ENCODE data around the gene PIK3R5.

The PIK3R5 gene

DNA sequence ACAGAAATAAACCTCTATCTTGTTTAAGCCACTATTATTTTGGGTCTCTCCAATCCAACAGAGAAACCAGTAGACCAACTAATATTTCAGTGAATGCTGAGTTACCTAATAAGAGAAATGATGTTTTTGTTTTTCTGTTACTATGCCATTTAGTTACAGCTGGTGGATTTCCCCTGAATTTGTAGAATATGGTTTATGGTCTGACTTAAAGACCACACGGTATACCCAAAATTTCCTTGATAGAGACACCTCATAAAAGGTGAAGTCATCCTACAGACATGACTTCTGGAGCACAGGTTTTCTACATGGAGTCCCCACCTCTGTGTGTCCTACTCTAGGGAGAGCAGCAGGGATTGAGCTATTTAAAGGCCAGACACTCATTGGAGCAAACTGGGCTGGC, 13.3 kb downstream of the PIK3R5 start:
- DNase-seq = no peak

DNA sequence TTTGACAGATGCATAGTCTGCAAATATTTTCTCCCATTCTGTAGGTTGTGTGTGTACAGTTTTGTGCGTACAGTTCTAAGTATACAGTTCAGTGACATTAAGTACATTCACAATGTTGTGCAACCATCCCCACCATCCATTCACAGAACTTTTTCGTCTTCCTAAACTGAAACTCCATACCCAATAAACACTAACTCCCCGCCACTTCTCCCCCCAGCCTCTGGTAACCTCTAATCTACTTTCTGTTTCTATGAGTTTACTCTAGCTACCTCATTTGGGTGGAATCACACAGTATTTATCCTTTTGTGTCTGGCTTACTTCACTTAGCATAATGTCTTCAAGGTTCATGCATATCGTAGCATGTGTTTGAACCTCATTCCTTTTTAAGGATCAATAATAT, 14.3 kb downstream of the PIK3R5 start:
- no peak for DNase-seq

DNA sequence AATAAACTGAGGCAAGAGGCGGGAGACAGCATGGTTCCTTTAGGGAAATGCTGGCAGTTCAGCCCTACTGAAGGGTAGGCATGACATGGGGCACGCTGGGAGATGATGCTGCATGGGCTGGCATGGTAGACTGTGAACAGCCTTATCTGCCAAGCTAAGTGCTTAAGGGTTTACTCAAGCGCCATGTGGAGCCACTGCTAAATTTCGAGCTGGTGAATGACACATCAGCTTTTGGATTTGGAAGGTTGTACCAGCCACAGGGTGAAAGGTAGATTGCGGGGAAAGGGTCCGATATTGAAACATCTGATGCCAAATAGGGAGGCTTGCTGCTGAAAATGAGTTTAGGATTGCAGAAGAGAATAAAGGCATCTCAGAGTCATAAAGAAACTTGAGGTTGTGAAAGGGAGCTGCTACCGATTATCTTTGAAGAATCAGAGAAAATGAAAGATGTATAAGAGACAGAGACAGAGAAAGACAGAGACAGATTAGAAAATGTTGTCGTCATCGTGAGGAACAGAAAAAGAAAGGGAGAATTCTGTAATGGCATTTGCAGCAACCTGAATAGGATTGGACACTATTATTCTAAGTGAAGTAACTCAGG, 16.3 kb downstream of the PIK3R5 start:
- no peak for DNase-seq

DNA sequence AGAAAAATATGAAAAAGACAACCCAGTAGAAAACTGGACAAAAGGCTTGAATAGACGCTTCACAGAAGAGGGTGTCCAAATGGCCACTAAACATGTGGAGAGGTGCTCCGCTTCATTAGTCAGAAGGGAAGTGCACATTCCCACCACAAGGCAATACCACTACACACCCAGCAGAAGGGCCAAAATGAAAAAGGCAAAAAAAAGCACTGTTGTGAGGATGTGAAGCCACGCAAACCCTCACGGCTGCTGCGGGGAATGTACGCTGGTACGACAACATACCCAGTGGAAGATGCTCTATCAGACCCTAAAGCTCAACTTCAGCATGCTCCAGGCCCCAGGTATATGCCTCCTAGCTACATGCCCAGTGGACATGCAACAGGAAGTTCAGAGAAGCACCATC, 17.0 kb downstream of the PIK3R5 start:
- no peak for DNase-seq

DNA sequence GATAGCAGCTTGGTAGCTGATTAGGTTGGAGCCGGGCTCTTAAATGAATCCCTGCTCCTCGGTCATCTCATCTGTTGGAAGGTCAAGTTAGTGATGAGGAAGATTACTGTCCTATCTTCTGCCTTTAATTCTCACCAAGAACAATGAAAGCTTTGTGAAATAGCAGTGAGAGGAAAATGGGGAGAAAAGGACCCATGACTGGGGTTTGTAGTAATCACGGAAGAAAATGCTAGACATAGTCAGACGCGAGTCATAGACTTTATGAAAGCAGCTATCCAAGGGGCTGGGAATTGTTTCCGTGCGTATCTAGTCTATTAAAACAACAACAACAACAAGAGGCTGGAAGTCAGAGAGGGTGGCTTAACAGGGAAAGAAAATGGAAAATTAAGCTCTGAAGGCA, 18.3 kb downstream of the PIK3R5 start:
- no peak for DNase-seq

DNA sequence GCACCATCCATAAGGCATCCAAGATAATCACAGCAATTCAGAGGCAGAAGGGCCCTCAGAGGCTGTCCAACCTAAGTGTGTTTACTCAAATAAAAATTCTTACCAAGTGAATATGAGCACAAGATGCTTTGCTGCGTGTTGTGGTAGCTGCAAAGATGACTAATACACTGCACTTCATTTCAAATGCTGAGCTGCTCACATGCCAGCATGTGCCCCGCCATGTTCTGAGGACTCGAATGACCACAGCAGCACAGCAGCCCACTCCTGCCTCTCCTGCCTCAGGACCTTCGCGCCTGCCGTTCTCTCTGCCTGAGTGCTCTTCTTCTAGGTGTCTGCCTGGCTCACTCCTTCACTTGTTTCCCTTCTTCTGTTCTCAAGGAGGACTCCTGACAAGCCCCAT, 19.0 kb downstream of the PIK3R5 start:
- DNase-seq = no peak

DNA sequence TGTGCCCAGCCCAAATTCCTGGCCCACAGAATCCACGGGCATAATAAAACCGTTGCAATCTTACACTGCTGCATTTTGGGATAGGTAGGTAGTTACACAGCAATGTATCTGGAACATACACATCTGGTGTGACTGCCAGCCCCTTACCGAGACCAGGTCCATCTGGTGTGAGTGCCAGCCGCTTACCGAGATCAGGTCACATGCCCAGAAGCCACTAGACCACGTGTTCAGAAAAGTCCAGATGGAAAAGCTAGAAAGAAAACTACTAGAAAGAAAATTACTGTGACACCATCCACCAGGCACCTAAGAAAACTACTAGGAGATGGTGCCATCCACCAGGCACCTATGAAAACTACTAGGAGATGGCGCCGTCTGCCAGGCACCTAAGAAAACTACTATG, 19.4 kb downstream of the PIK3R5 start:
- no peak for DNase-seq

DNA sequence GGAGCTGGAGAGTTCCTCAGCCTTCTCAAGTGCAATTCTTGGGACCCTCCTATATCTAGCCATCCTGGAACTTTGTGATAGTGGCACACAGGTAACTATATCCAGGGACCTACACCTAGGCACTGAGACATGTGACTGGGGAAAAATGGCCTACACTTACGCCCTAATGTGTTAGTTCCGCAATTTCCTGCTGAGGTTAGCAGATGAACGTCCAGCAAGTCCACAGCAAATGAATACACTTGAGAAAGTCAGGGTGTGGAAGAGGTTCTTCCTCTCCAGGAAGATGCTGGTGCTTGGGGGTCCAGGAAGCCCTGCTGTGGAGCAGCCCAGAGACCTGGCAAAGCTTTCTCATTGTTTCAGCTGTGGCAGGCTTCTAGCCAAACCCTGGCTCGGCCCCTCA, 20.8 kb downstream of the PIK3R5 start:
- DNase-seq = no peak

DNA sequence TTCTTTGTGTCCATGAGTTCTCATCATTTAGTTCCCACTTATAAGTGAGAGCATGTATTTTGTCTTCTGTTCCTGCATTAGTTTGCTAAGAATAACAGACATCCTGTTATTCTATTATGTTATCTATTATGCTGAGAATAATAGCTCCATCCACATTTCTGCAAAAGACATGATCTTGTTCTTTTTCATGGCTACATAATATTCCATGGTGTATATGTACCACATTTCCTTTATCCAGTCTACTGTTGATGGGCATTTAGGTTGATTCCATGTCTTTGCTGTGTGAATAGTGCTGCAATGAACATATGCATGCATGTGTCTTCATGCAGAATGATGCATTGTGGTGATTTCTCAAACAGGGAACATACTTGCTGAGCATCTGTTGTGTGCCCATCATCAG, 21.4 kb downstream of the PIK3R5 start:
- no peak for DNase-seq

DNA sequence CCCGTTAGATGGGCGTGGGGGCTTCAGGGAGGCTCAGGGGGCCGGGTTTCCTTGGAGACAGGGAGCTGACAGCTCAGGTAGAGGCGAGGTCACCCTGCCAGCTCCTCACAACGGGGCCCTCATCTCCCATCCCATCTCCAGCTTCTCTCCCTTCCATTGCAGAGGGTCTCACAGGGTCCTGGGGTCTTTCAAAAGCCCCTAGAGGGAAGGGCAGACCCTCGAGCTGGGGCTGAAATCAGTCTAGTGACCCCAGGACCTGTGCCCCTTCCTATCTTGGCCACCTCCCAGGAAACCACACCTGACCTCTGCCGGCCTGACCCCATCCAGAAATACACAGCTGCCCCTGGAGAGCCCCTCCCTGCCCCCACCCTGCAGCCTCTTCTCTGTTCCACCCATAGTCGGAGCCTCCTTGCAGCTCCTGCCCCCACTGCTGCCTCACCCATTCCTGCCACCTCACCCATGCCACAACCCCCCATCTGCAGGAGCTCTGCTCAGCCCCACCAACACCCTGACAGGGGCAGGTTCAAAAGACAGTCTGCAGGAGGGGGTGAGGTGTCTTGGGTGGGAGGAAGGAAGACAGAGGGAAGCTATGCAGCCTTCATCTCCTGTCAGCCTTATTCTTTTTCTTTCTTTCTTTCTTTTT, 23.4 kb downstream of the PIK3R5 start:
- no peak for DNase-seq

DNA sequence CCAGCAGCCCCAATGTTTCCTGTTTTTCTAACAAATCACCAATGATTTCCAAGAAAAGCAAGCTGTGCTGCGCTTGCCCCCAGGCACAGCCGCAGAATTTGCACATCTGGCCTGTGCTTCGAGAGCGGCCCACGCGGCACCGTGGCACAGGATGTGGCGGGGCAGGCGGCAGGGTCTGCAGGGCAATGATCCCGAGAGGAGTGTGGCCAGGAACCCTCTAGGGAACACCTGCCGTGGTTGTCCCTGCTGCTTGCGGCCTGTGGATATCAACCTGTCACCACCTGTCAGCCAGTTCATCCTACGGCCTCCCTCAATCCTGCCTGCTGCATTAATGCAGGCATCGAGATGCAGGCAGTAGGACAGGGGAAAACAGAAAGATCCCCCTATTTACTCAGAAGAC, 24.0 kb downstream of the PIK3R5 start:
- no peak for DNase-seq

DNA sequence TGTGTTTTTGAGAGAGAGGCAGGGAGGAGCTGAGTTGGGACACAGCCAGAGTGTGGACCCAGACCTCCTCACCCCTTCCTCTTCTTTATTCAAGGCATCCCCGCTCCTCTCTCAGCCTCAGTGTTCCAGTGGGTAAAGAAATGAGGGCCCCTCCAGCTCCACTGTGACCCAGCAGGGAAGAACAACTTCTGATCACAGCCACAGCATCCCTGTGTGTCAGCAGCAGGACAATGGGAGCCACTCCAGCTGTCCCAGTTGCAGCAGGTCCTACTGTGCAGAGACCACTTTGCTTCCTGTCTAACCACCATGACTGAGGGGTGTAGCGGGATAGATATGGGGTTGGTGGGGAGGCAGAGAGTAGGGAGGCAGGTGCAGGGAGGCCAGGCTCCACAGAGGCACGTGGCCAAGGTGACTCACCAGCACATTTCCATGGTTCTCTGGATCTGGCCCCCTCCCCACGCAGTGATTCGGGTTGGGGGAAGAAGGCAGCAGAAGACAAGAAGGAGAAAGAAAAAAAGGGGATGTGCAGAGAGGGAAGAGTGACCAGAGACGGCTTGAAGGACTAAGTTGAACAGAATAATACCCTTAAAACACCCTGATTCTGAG, 24.5 kb downstream of the PIK3R5 start:
- DNase-seq = no peak

DNA sequence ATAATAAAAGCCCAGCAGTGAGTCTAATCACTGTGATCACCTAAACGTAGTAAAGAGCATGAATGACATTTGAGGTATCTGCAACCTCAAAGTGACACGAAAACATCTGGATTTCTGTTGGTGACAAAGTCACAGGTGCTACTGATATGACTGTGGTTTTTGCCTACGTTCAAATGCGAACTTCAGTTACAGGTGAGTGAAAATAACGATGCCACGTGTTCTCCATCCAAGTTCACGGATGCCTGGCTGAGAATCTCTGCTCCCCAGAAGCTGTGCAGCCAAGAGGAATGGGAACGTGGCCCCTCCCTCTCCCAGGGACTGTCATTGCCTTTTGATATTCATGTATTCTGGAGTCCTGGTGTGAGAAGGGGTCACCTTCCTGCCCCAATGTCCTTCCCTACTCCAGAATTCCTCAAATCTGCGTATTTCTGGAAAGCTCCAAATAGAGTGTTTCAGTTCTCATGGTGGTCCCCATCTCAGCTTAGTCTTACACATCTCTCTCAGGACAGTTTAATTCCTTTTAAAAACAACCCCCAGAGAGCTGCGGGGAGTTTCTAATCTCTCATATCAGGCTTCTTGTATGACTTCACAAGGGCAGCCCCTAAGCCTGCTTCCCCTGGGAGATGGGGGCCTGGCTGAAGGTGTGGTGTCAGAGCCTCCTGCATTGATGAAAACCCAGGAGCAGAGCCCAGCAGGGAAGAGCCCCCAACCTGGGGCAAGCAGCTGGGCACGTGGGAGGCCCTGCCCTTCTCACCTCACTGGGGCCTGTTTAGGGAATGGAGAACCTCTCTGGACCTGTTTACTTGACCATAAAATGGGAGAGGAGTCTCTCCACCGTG, 25.8 kb downstream of the PIK3R5 start:
- no peak for DNase-seq

DNA sequence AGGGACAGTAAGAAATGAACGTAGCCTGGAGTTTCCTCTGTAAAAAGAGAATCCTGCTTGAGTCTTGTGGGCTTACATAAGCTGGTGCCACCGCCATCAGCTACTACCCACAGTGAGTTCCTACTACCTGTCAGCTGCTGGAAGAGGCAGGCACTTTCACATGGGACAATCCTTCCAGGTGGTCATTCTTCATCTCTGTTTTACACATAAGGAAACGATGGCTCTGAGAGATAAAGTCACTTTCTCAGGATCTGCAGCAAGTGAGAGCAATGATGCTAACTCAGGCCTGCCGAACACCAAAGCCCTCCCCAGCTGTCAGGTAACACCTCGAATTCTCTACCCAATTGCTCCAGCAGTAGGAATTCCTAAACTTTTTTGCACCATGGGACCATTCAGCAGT, 26.6 kb downstream of the PIK3R5 start:
- no peak for DNase-seq

DNA sequence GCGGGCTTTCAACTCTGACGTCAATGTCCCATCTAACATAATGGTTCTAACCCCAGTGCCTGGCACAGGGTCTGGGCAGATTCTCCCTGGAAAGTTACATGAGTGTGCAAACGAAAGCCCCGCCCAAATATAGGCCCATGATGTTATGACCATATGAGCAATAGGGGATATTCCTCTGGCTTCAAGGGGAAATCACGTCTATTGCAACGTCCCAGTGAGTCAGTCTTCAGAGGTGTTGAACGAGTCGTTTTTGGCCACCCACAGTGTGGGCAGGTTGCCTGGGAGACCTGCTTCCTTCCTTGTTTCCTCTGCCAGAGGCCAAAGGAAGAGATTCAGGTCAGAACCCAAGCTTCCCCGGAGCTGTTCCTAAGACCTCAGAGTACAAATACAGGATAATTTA, 30.3 kb downstream of the PIK3R5 start:
- no peak for DNase-seq

DNA sequence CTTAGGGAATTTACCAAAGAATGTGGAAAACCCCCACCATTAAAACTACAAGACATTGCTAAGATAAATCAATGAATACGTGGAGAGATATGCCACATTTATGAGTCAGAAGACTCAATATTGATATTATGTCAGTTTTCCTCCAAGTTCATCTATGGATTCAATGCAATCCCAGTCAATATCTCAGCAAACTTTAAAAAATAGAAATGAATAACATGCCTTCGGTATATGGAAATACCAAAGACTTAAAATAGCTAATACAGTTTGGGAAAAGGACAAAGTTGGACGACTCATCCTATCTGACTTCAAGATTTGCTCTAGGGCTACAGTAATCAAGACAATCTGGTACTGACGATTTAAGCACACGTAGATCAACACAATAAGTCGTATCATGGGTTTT, 31.2 kb downstream of the PIK3R5 start:
- no peak for DNase-seq

DNA sequence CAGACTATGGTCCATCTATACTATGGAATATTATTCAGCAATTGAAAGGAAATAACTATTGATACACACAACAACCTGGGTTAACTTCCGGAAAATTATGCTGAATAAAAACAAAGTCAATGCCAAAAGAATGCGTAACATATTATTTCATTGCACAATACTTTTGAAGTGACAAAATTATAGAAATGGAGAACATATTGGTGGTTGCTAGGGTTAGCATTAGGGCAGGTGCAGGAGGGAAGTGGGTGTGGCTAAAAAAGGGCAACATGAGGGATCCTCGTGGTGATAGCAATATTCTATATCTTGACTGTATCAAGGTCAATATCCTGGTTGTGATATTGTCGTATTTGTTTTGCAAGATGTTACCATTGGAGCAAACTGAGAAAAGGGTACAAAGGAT, 34.9 kb downstream of the PIK3R5 start:
- no peak for DNase-seq

DNA sequence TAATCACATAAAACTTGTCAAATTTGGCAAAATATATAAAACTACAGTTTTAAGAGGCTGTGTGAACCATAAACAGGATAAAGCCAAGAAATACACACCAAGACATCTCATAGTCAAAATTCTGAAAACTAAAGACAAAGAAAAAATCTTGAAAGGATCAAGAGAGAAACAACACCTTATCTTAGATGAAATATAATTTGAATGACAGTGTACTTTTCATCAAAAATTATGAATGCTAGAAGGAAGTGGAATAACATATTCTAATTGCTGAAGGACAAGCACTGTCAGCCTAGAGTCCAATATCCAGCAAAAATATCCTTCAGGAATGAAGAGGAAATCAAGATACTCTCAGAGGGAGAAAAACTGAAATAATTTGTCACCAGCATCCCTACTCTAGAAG, 37.2 kb downstream of the PIK3R5 start:
- DNase-seq = no peak

DNA sequence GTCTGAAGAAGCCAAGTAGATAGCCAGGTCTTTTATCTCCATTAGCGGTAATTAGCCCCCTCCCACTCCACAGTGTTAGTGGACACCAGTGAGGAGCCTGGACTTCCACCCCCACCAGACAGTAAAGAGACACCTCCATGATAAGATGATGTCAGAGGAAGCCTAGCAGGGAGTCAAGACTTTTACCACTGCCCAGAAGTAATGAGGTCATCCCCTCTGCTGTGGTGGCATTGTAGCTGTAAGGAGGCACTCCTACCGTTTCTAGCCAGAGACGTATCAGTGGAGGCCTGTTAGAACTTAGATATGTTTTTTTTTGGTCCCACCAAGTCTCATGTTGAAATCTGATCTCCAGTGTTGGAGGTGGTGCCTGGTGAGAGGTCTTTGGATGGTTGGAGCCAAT, 38.1 kb downstream of the PIK3R5 start:
- no peak for DNase-seq

DNA sequence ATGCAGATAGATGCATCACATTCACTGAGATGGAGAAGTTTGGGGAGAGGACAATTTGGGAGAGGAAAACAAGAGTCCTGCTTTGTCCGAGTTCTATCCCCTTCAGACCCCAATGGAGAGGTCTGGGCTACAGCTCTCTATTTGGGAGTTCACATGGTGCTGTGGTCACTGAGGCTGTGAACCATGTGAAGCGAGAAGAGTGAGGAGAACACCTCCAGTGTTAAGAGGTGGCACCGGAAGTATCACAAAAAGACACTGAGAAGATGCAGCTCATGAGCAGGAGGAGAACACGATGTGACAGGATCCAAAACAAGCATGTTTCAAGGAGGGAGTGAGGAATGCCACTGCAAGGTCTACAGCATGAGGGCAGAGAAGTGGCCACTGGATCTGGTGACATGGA, 39.7 kb downstream of the PIK3R5 start:
- DNase-seq = no peak

DNA sequence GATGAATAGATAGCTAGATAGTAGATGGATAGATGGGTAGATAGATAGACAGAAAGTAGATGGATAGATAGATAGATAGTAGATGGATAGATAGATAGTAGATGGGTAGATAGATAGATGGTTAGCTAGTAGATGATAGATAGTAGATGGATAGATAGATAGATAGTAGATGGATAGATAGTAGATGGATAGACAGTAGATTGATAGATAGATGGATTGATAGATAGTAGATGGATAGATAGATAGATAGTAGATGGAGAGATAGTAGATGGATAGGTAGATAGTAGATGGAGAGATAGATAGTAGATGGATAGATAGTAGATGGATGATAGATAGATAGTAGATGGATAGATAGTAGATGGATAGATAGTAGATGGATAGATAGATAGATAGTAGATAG, 40.4 kb downstream of the PIK3R5 start:
- no peak for DNase-seq

DNA sequence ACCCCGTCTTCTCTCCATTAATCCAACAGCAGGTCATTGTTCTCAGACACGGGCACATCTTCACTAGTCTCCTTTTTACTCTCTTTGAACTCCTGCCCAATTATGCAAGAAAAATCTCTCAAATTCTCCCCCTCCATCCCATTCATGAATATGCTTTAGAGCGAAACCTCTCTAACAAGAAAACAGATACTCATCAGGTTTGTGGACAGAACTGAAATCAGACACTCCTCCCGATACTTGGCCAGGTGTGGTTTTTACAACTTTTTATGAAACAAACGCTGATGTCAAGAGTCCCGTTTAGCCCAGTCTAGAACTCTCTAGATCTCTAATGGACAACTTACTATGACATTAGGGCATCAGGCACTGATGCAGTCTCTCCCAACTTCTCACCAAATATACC, 40.9 kb downstream of the PIK3R5 start:
- no peak for DNase-seq

DNA sequence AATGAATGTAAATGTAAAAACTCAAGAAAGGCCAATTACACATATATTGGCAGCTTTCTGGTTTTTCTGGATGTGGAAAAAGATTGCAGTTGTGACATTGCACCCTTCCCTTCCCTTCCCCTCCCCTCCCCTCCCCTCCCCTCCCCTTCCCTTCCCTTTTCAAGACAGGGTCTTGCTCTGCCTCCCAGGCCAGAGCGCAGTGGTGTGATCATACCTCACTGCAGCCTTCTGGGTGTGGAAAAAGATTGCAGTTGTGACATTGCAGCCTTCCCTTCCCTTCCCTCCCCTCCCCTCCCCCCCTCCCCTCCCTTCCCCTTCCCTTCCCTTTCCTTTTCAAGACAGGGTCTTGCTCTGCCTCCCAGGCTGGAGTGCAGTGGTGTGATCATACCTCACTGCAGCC, 41.7 kb downstream of the PIK3R5 start:
- no peak for DNase-seq

DNA sequence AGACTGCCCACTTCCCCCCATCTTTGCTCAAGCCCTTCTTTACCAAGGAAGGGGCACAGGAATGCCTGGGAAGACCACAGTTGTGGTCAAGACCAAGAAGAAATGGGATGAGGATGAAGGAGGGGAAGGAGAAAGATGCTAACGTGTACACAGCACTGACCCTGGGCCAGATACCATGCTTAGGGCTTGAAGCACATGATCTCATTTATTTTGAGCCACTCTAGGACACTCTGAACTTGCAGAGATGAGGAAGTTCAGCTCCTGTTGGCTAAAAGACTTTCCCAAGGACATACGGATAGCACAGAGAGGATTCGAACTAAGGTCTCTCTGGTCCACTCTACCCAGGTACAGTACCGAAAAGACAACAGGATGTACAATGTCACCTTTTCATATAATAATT, 42.6 kb downstream of the PIK3R5 start:
- no peak for DNase-seq
